Gastroesophageal sphincter (tissue), 4 donors: ENCODE results near the gene HAVCR2. TPM values are rescaled to one million over a fixed set of nuclear protein-coding genes. Genes with fewer than 3 reads are reported as not detected.

Experiments used
- ATAC-seq: fragments of 150-250 bp; one replicate; pipeline ENCODE4 v1.9.1; 2016; ENCODE audit warnings: mild to moderate bottlenecking, moderate library complexity
- H3K27ac ChIP-seq, 4 donors: fragments of 200-600 bp; sonication (generic) in 3 of 4; 1 replicate in 3 of 4; 2 replicates in 1 of 4; pipeline ENCODE4 v1.5.1; 2016 to 2019
- H3K27me3 ChIP-seq: fragments of 200-600 bp; sonication (generic); one replicate; pipeline ENCODE4 v1.5.1; 2019
- H3K36me3 ChIP-seq, 2 donors: fragments of 200-600 bp; sonication (generic); one replicate each; pipeline ENCODE4 v1.5.1; 2019; ENCODE audit warnings: control low read depth in 1 of 2
- H3K4me1 ChIP-seq, 3 donors: fragments of 200-600 bp; sonication (generic); 1 replicate in 2 of 3; 2 replicates in 1 of 3; pipeline ENCODE4 v1.5.1; 2016 to 2019; ENCODE audit warnings: control low read depth in 2 of 3
- H3K4me3 ChIP-seq, 2 donors: fragments of 200-600 bp; sonication (generic); one replicate each; pipeline ENCODE4 v1.5.1; 2019; ENCODE audit warnings: mild to moderate bottlenecking in 1 of 2, moderate library complexity in 1 of 2
- H3K9me3 ChIP-seq, 3 donors: fragments of 200-600 bp; sonication (generic); one replicate each; pipeline ENCODE4 v1.5.1; 2017 to 2019; ENCODE audit warnings: control low read depth in 2 of 3
- EP300 ChIP-seq: sonication (generic); formaldehyde crosslinking; IDR thresholded peaks from one replicate; pipeline ENCODE4 v1.6.1; 2017; ENCODE audit warnings: antibody characterized with exemption, mild to moderate bottlenecking
- POLR2A ChIP-seq, 2 donors: fragments of 450-650 bp; IDR thresholded peaks; one replicate each; pipeline ENCODE4 v1.6.1; 2017; ENCODE audit warnings: antibody characterized with exemption in 2 of 2, mild to moderate bottlenecking in 2 of 2, moderate library complexity in 1 of 2
- POLR2AphosphoS5 ChIP-seq: sonication (generic); formaldehyde crosslinking; IDR thresholded peaks from one replicate; pipeline ENCODE4 v1.6.1; 2017; ENCODE audit warnings: antibody characterized with exemption
- WGBS, 2 donors: methylation state at CpG; one replicate each; pipeline ENCODE4 v1.1.5; 2018; ENCODE audit warnings: low coverage in 1 of 2; 5-methylcytosine and 5-hydroxymethylcytosine counted together
- total RNA-seq, 4 donors: library from RNA; depleted of rRNA; stranded (reverse); fragments of >200 nt; gene quantifications; one replicate each; pipeline ENCODE4 v1.1.0, GENCODE V29; 2016
- TF ChIP-seq, protein P1 (sequence below), 4 experiments: fragments of 200-600 bp in 2 of 4; fragments of 450-650 bp in 2 of 4; sonication (generic) in 1 of 4; IDR thresholded peaks; one replicate each; pipeline ENCODE4 v1.5.1; 2017 to 2019; ENCODE audit warnings: antibody characterized with exemption in 4 of 4, mild to moderate bottlenecking in 2 of 4, moderate library complexity in 2 of 4

The HAVCR2 gene
- total RNA-seq, 4 donors from 2014 or later = 4.7 to 15.2 (median 10.1) TPM

DNA sequence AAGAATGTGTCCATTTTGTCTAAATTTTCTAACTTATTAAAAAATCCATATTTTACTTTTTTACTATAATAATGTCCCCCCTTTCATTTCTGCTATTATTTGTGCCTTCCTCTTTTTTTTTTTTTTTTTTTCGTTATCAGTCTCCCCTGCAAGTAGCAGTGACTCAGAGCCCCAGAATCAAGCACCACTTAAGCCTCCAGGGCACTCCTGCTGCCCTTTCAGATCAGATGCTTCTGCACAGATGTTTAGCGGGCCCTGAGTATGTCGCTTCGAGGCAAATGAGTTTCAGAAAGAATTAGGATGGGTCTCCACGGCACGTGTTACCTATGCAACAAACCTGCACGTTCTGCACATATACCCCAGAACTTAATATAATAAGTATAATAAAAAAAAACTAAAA lies 22.1 kb upstream of the HAVCR2 start:
- WGBS, 2 donors = 68 to 72% methylated on average over 4 to 7 of the region's 7 CpGs
- TF ChIP-seq, protein P1, sequence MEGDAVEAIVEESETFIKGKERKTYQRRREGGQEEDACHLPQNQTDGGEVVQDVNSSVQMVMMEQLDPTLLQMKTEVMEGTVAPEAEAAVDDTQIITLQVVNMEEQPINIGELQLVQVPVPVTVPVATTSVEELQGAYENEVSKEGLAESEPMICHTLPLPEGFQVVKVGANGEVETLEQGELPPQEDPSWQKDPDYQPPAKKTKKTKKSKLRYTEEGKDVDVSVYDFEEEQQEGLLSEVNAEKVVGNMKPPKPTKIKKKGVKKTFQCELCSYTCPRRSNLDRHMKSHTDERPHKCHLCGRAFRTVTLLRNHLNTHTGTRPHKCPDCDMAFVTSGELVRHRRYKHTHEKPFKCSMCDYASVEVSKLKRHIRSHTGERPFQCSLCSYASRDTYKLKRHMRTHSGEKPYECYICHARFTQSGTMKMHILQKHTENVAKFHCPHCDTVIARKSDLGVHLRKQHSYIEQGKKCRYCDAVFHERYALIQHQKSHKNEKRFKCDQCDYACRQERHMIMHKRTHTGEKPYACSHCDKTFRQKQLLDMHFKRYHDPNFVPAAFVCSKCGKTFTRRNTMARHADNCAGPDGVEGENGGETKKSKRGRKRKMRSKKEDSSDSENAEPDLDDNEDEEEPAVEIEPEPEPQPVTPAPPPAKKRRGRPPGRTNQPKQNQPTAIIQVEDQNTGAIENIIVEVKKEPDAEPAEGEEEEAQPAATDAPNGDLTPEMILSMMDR (IDR thresholded peaks at IDR 0.05) = no peak
- TF ChIP-seq EP300 = no peak
- TF ChIP-seq POLR2A (IDR thresholded peaks at IDR 0.05) = no peak
- no peak for TF ChIP-seq POLR2AphosphoS5
- no peak for ATAC-seq

GRCh38 chr5:157121709-157122108 lies 12.9 kb upstream of the HAVCR2 start:
- TF ChIP-seq POLR2A (IDR thresholded peaks at IDR 0.05) = no peak
- TF ChIP-seq, protein P1 (IDR thresholded peaks at IDR 0.05) = no peak
- no peak for TF ChIP-seq EP300
- TF ChIP-seq POLR2AphosphoS5 = no peak
- peaks cover 0 to 18% (median 0%) of the 10 kb centered on the region in 3 donors for H3K9me3 ChIP-seq
- H3K27ac ChIP-seq = no peak overlapping the region
- ATAC-seq = no peak
- no peak overlapping the region for H3K4me3 ChIP-seq
- no peaks in the 10 kb centered on the region for H3K36me3 ChIP-seq
- H3K4me1 ChIP-seq = no peaks in the 10 kb centered on the region
- H3K27me3 ChIP-seq = no peaks in the 10 kb centered on the region

More for the DNA sequence above, 22.1 kb upstream of the HAVCR2 start:
- no peaks in the 10 kb centered on the region for H3K4me1 ChIP-seq
- H3K36me3 ChIP-seq = peaks cover 0 to 2% of the 10 kb centered on the region in 2 donors
- no peaks in the 10 kb centered on the region for H3K9me3 ChIP-seq
- H3K27me3 ChIP-seq = no peaks in the 10 kb centered on the region
- no peak overlapping the region for H3K4me3 ChIP-seq
- H3K27ac ChIP-seq = no peak overlapping the region

- Histone ChIP-seq H3K27me3 (no peaks in the 10 kb centered on the region), H3K4me3 (no peak overlapping the region), H3K36me3 (no peaks in the 10 kb centered on the region), H3K4me1 (peaks cover 0 to 7% (median 0%) of the 10 kb centered on the region in 3 donors), H3K9me3 (peaks cover 0 to 18% (median 0%) of the 10 kb centered on the region in 3 donors), H3K27ac (no peak overlapping the region)
- TF ChIP-seq EP300 (no peak), POLR2AphosphoS5 (no peak)
- WGBS, 2 donors = no CpG with 5 or more reads among the region's 1 CpG
- ATAC-seq = no peak
Observed at GRCh38 chr5:157120102-157120501, 11.3 kb upstream of the HAVCR2 start.

- no peak overlapping the region for H3K4me3 ChIP-seq
- WGBS, 2 donors = 69 to 84% methylated on average over 6 of the region's 6 CpGs
- TF ChIP-seq POLR2AphosphoS5 (no peak), POLR2A (IDR thresholded peaks at IDR 0.05) (no peak), EP300 (no peak)
- TF ChIP-seq, protein P1 (IDR thresholded peaks at IDR 0.05) = no peak
- no peak overlapping the region for H3K27ac ChIP-seq
- peaks cover 0 to 9% (median 0%) of the 10 kb centered on the region in 3 donors for H3K9me3 ChIP-seq
- H3K36me3 ChIP-seq = no peaks in the 10 kb centered on the region
- no peaks in the 10 kb centered on the region for H3K27me3 ChIP-seq
- ATAC-seq = no peak
- peaks cover 0 to 7% (median 0%) of the 10 kb centered on the region in 3 donors for H3K4me1 ChIP-seq
Observed at GRCh38 chr5:157116483-157116954, 7.7 kb upstream of the HAVCR2 start.

DNA sequence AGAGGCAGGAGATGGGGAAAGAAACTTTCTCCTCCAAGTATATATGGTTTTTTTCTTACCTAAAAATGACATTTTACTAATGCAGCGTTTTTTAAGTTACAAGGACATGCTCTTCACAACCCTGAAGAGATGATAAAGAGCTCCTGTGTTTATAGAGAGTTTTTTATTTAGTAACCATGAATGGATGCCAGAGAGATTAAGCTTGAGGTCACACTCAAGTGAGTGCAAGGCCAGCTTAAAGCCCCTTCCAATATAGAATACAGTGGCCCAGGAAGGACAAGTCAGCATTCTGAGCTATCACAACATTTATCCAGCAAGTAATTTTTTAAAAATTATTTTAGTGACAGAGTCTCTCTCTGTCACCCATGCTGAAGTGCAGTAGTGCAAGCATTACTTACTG lies 6.7 kb upstream of the HAVCR2 start:
- H3K36me3 ChIP-seq = no peaks in the 10 kb centered on the region
- ATAC-seq = no peak
- WGBS, 2 donors = 9 to 48% methylated on average over 1 of the region's 1 CpG
- no peak overlapping the region for H3K4me3 ChIP-seq
- no peak overlapping the region for H3K27ac ChIP-seq
- no peaks in the 10 kb centered on the region for H3K9me3 ChIP-seq
- H3K27me3 ChIP-seq = no peaks in the 10 kb centered on the region
- TF ChIP-seq, protein P1 (IDR thresholded peaks at IDR 0.05) = no peak
- no peak for TF ChIP-seq EP300
- no peak for TF ChIP-seq POLR2A (IDR thresholded peaks at IDR 0.05)
- no peak for TF ChIP-seq POLR2AphosphoS5
- H3K4me1 ChIP-seq = peaks cover 0 to 7% (median 0%) of the 10 kb centered on the region in 3 donors
